ENCODE measurements around the gene GLRX3. TPM values are rescaled to one million over a fixed set of nuclear protein-coding genes. Genes with fewer than 3 reads are reported as not detected.

Gene GLRX3
- total RNA-seq, 1 donor from 2014 or later: 45.9 TPM

DNA sequence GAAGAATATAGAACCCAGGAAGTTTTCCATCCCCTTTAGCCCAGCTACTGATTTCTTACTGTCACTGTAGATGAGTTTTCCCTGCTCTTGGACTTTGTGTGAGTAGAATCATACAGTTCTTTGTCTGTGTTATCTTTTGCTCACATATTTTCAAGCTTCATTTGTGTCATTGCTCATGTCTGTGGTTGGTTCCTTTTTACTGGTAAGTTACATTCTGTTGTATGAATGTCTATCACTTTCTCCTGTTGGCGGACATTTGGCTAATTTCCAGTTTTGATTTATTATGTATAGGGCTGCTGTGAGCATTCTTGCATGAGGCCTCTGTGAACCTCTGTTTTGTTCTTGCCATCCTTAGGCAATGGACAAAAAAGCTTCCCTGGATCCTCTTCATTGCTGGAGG lies 5.3 kb downstream of the GLRX3 start:
- intact Hi-C loops (cut with DNase I): no loop called here
- DNase-seq: no peak
- peaks cover 33% of the 10 kb centered on the region for H3K4me1 ChIP-seq
- TF ChIP-seq, protein P1, sequence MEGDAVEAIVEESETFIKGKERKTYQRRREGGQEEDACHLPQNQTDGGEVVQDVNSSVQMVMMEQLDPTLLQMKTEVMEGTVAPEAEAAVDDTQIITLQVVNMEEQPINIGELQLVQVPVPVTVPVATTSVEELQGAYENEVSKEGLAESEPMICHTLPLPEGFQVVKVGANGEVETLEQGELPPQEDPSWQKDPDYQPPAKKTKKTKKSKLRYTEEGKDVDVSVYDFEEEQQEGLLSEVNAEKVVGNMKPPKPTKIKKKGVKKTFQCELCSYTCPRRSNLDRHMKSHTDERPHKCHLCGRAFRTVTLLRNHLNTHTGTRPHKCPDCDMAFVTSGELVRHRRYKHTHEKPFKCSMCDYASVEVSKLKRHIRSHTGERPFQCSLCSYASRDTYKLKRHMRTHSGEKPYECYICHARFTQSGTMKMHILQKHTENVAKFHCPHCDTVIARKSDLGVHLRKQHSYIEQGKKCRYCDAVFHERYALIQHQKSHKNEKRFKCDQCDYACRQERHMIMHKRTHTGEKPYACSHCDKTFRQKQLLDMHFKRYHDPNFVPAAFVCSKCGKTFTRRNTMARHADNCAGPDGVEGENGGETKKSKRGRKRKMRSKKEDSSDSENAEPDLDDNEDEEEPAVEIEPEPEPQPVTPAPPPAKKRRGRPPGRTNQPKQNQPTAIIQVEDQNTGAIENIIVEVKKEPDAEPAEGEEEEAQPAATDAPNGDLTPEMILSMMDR (IDR thresholded peaks at IDR 0.05): no peak
- H3K9me3 ChIP-seq: no peaks in the 10 kb centered on the region
- H3K36me3 ChIP-seq: peaks cover 23% of the 10 kb centered on the region
- ATAC-seq: no peak
- no peak overlapping the region for H3K27ac ChIP-seq
- no peak overlapping the region for H3K4me3 ChIP-seq
- no peaks in the 10 kb centered on the region for H3K27me3 ChIP-seq (ENCODE audit: low read depth)

DNA sequence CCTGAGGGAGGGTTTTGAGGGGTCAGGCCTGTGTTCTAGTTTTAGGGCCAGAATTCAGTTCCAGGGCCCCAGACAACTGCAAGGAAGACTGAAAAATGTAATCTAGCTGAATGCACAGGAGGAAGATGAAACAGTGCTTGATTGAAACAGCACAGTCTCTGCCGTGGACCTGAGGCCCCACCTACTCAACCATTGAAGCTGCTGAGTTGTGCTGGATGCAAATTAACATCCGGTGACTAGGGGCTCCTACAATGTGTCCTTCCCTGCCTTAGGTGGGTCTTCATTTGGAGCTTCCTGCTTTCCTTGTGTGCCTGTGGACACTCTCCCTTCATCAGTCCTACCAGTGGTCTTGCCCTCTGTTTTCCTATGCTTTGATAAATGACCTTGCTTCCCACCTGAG lies 5.7 kb downstream of the GLRX3 start:
- intact Hi-C loops (cut with DNase I): no loop called here
- DNase-seq (no peak), ATAC-seq (no peak)
- Histone ChIP-seq H3K4me1 (peaks cover 33% of the 10 kb centered on the region), H3K27ac (no peak overlapping the region), H3K36me3 (peaks cover 27% of the 10 kb centered on the region), H3K27me3 (ENCODE audit: low read depth) (no peaks in the 10 kb centered on the region), H3K4me3 (no peak overlapping the region), H3K9me3 (no peaks in the 10 kb centered on the region)
- TF ChIP-seq, protein P1 (IDR thresholded peaks at IDR 0.05): no peak

DNA sequence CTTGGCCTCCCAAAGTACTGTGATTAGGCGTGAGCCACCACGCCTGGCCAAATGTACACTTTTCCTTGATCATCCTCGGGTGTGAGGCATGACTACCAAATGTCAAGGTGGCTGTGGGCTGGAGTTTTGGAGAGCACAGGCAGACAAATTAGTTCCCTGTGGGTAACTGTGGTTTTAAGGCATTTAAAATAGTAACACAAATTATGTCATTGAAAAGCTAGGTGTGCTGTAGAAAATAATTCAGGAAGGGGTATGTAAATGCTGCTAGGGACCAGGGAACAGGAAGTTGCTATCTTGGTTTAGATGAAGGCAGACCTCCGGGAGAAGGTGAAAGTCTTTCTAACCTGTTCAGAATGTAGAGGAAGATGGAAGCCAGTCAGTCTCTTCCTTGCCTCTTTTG lies 9.9 kb downstream of the GLRX3 start:
- H3K4me3 ChIP-seq: no peak overlapping the region
- no peaks in the 10 kb centered on the region for H3K27me3 ChIP-seq (ENCODE audit: low read depth)
- H3K27ac ChIP-seq: no peak overlapping the region
- H3K36me3 ChIP-seq: peaks cover 47% of the 10 kb centered on the region
- ATAC-seq: no peak
- intact Hi-C loops (cut with DNase I): no loop called here
- no peaks in the 10 kb centered on the region for H3K4me1 ChIP-seq
- no peaks in the 10 kb centered on the region for H3K9me3 ChIP-seq
- TF ChIP-seq, protein P1 (IDR thresholded peaks at IDR 0.05): no peak
- DNase-seq: no peak

DNA sequence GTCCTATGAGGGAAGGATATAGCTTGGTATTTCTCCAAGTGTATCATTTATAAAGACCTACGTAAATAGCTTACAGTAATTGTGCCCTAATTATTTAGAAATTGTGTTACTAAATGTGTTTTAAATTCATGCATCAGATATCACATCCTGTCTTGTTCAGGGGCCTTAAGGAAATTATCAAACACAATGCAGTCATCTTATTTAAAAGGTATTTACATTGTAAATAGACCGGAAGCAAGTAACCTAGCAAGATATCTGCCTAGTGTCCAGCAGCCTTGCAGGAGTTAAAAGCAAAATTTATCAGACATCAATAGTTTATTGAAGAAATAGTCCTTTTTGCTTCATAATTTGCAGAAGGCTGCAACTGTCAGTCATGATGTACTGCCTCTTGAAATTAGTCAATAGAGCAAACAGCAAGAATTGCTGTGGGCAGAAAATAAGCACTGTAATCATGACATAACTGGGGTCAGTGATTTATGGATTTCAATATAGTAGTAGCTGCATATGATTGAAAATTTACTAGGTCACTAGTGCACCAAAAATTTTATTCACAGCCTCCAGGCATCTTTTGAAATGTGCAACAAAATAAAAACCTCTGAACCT lies 23.1 kb downstream of the GLRX3 start:
- no peak for DNase-seq
- H3K27me3 ChIP-seq (ENCODE audit: low read depth): no peaks in the 10 kb centered on the region
- TF ChIP-seq, protein P1 (IDR thresholded peaks at IDR 0.05): no peak
- H3K9me3 ChIP-seq: no peaks in the 10 kb centered on the region
- no peak overlapping the region for H3K4me3 ChIP-seq
- no peaks in the 10 kb centered on the region for H3K4me1 ChIP-seq
- intact Hi-C loops (cut with DNase I): no loop called here
- peaks cover 46% of the 10 kb centered on the region for H3K36me3 ChIP-seq
- H3K27ac ChIP-seq: no peak overlapping the region
- no peak for ATAC-seq

DNA sequence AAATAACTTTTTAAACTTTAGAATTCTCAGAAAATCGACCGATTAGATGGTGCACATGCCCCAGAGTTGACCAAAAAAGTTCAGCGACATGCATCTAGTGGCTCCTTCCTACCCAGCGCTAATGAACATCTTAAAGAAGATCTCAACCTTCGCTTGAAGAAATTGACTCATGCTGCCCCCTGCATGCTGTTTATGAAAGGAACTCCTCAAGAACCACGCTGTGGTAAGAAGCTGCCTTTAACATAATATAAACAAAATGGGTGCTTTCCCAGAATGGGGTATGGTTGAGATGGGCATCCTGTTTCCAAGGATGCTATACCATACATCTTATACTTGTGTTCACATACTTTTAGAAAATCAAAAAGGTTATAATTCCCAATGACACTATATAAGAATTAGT lies 24.6 kb downstream of the GLRX3 start:
- ATAC-seq (no peak), DNase-seq (no peak)
- TF ChIP-seq, protein P1 (IDR thresholded peaks at IDR 0.05): no peak
- Histone ChIP-seq H3K4me1 (no peaks in the 10 kb centered on the region), H3K27ac (no peak overlapping the region), H3K27me3 (ENCODE audit: low read depth) (no peaks in the 10 kb centered on the region), H3K36me3 (peaks cover 58% of the 10 kb centered on the region), H3K4me3 (no peak overlapping the region), H3K9me3 (no peaks in the 10 kb centered on the region)
- intact Hi-C loops (cut with DNase I): no loop called here
